Stimulated activated CD4-positive, alpha-beta T cell treated with anti-CD3 and anti-CD28 coated beads, Interleukin-1b, Interleukin-23, amount 100 ng/mL, for 1 hour (primary cell): Measurements from ENCODE around the gene ADARB2.

Experiments used
- DNase-seq, 2 donors: peaks; one replicate each; pipeline ENCODE4 v3.0.0-alpha.2; 2020; ENCODE audit warnings: low read depth in 2 of 2

Gene ADARB2

DNA sequence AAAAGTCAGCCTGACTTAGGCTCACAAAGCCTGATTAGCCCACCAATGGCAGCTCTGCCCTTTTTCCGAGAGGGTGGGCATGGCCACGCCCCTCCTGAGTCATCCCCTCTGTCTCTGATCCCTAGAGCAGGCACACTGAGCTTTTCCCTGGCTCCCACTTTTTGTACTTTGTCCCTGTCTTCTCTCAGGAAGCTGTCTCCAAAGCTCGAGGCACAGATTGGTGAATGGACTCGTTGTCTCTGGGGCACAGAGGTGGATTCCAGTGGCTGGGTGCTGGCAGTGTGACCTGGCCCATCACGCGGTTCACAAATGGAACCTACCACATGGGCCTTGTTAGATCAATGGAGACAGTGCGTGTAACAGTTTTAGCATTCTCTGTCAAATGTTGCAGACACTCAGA is 367.7 kb downstream of the ADARB2 start:
- no peak for DNase-seq

DNA sequence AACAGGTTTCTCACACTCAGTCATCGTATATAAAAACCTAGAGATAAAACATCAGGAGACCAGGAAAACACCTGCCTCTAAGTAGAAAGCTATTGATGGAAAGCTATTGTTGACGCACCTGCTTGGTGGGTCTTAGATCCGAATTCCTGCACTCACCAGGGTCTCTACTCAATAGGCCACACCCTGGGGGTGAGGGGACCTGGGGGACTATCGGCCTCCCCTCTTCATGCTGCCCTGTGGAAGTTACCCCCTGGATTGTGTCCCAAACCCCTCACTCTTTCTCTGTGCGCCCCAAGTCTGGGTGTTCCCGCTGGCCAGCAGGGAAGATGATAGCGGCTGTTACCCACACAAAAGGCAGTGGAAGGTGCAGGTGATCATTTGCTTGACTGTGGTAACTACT is 368.1 kb downstream of the ADARB2 start:
- DNase-seq, result no peak

DNA sequence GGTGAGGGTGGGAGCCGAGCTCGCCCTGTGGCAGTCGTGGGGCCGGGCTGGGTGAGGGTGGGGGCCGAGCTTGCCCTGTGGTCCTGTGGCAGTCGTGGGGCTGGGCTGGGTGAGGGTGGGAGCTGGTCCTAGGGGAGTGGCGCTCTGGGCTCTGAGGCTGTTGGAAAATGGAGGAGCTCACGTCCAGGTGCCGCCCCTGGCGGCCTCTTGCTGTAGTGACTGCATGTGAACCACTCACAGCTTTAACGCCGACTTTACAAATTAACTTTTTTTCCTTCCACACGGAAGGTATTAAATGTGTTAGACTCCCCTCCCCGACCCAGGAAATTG is 368.5 kb downstream of the ADARB2 start:
- DNase-seq, result peak in 1 of 2 donors; percentile 8

DNA sequence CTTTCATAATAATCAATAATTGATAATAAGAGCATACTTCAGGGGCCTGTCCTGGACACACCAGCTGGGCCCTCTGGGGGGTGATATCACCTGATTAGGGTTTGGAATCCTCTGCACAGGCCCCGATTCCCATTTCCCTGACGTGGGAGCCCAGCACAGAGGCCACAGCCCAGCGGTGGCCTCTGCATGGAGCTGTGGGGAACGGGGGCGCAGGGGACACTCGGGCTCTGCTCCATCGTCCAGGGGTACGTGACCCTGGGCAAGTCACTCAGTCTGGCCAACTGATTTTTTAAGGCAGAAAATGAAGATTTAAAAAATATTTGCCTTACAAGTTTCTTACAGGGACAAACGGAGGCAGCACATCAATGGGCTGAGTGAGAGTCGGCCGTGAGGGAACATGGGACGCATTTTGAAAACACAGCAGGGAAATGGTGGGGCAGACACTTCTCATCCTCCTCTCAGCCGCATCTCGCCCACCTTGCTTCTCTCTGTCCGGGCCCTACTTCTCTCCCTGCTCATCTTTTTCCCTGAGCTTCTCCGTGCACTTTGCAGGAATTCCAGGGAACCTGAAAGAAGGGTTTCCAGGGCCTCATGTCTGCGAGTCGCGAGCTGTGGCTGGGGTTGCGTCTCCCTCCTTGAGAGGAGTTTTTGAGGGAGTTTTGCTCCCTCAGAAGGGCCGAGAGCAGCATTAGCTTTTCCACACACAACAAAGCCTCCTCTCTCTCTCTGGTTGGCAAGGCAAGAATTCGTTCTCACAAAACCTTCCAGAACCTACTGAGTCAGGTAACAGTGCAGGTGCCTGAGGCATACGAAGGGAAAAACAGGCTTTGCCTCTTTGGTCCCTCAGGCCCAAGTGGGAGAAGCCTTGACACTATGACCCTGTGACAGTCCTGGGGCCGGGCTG is 369.1 kb downstream of the ADARB2 start:
- no peak for DNase-seq

DNA sequence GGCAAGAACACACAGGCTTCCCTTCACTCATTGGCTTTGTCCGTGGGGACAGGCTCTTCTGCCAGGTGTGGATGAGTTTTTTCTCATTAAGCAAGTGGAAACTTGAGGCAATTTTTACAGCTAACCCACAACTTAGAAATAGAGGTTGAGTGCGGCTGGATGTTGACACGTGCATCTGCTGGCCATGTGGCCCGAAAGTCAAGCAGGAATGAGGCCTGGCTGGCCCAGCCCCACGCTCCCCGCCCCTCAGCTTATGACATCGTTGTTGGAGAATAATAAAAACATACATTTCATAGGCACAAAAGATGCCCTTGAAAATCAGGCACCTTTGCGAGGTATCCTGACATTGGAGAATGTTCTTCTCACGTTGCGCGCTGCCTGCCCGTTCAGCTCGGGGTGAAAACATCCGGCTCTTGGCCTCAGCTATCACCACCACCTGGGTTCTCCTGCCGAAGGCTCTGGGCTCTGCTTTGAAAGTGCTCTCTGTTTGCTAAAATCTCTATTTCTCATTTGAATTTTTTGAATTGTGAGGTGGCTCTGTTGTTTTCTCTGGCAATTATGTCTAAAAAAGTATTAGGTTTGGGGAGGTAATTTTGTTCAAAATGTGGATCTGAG is 370.4 kb downstream of the ADARB2 start:
- no peak for DNase-seq

DNA sequence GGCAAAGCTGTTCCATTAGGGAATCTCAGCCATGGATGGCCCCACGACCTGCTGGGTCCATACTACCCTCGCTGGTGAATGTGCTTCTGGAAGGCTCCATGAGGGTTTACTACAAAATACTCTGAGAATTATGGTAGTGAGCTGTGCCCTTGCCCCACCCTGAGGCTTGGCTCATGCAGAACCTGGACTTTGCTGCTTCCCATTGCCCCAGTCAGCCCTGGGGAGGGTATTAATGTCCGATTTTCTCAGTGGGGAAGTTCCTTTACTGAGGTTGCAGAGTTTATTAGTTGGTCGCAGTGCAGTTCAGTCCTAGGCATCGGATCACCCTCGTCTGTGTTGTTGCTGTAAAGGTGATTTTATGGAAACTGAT is 371.0 kb downstream of the ADARB2 start:
- no peak for DNase-seq

DNA sequence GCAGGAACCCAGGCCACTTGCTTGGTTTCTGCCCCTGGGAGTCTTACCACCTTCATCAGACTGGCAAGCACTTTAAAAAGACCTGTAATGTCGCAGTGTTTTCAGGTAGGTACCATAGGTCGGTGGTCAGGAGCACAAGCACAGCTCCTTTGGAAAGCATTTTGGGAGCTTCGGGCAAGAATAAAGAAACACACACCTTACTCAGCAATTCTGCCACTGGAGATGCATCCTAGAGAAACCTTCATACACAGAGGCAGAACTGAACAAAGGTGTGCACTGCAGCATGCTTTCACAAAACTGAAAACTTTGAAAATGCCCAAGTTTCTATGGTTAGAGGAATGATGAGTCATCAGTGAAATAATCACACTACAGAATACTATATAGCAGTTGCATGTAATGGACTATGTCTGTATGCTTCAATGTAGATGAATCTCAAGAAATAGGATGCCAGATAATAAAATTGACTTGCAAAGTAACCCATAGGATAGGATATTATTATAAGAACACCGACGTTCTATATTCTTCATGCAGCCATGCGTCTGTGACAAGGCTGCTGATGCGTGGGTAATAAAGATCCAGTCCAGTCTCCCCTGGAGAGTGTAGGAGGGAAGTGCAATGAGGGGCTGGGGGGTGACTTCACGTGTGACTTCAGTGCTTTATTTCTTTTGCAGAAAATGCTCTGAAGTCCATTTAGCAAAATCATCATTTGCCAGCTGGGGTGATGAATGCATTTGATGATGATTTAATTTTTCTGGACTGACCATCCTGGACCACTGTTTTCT is 371.6 kb downstream of the ADARB2 start:
- DNase-seq, result no peak

DNA sequence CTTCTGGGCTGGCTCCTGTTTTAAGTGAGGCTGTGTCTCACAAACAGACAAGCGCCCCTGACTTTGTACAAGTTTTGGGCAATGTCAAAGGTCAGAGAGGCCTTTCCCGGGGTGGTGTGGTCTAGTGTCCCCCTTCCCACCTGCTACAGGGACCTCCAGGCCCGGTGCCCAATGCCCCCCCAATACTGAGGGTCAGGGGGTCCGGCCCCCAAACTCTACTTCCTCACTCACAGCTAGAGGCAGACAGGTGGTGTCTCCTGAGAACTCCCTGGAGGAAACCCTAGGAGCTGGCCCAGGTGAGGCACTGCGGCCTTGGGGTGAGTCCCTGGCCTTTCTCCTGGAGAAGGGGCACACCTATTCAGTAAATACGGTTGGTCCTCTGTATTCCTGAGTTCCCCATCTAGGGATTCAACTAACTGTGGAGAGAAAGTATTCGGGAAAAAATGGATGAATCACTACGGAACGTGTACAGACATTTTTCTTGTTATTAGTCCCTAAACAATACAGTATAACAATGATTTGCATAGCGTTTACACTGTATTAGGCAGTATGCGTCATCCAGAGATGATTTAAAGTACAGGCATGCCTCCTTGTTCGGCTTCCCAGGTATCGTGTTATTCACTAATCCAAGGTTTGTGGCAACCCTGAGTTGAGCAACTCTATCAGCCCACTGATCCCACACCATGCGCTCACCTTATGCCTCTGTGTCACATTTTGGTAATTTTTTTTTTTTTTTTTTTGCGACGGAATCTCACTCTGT is 373.0 kb downstream of the ADARB2 start:
- no peak for DNase-seq

DNA sequence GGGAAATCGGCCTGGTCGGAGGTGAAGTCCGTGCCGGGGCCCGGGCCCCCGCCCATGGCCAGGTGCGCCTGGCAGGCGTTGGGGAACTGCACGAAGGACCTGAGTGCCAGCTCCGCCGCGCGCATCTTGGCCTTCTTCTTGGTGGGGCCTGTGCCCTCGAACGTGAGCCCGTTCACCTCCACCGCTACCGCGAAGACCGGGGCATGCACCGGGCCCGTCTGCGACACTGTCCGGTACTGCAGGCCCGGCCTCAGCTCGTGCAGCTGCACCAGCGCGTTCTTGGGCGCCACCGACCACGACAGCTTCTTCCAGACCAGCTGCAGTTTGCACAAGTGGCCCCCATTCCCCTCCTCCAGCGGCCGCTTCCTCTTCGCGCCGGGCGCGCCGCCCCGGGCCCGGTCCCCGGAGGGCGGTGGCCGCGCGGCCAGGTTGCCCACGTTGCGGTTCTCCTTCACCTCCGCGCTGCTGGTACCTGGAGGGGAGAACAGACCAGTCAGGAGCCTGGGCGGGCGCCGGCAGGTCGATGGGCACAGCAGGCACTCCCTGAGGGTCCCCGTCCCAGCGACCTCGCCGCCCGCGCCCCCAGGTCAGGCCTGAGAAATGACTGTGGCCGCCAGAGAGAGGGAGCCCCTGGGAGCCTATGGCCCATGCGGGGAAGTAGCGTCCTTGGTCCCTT is 373.7 kb downstream of the ADARB2 start:
- DNase-seq, result no peak

DNA sequence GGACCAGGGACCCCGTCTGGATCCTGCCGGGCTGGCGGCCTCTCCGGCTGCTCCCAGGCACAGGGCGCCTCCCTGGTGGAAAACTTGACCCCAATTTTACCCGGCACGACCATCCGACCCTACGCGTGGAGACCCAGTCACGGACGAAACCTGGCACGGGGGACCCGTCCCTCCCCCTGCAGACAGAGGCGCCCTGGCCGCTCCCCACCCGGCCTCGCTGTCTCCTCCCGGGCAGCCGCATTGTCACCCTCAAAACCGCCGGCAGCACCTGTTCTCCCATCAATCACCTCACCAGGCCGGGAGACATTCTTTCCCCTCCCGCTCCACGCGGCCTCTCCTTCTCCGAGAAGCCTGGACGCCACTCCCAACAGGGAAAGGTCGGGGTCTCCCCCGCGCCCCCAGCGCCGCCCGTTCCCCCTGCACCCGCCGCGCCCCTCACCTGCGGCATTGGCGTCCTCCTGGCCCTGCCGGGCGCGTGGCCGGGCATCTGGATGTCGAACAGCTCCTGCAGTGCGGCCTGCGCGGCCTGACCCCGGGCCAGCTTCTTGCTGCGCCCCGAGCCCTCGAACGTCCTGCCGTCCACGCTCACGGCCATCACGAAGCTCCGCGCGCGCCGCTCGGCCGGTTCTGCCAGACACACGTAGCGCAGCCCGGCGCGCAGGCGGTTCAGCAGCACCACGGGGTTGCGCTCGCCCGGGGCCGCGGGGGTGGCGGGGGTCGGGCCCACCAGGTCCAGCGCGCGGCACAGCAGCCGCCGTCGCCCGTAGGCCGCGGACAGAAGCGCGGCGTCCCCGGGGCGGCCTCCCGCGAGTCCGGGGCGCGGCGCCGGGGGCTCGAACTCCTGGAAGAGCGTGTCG is 374.5 kb downstream of the ADARB2 start:
- DNase-seq, result no peak

DNA sequence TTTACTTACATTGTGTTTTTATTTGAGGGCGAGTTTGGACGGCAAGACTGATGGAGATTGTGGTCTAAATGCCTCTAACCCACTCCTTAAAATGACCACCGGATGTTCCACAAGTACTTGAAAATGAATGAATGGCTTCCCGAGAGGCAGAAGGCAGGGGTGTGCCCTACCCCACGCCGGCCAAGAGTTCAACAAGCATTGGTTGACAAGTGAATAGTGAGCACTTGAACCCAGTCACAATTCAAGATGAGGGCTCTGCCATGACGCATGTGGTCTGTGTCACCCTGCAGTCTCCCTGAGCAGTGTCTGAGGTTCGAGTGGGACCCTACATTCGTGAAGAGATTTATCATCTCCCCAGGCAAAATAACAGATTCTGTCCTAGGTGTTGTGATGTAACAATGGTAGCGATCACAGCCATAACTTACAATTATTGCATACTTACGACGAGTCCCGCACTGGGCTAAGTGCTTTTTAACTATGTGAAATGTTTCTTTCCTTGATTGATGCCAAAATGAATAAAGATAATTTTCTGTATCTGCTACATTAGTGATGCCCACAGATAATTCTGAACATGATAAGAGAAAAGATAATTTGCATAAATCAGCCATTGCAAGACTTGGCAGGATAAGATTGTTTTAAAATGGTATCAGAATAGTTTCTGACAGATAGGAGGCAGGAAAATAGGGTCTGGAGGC is 375.8 kb downstream of the ADARB2 start:
- DNase-seq, result no peak

DNA sequence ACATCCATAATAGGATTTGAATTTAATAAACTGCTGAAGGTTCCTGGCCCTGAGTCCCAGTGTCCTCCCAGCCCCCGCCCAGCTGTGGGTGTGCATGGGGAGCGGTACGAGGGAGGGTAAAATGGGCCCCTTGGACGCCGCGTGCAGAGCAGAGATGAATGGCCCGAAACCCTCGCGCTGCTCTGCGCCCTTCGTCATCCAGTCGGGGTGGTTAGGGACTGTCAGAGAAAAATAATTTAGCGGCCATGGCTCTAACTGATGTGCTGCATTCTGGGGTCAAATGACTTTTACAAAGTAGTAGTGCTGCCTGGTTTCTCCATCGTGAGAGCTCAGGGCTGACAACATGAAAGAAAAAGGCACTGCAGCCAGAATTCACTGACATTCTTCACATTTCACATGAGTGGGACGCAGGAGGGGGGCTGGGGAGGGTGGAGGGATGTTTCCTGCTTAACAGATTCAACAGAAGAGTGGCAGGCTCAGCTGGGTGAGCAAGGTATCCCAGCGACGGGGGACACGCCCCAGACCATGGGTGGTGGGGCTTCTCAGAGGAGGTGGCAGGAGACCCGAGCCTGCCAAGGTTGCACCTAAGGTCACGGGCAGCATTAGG is 376.7 kb downstream of the ADARB2 start:
- no peak for DNase-seq

DNA sequence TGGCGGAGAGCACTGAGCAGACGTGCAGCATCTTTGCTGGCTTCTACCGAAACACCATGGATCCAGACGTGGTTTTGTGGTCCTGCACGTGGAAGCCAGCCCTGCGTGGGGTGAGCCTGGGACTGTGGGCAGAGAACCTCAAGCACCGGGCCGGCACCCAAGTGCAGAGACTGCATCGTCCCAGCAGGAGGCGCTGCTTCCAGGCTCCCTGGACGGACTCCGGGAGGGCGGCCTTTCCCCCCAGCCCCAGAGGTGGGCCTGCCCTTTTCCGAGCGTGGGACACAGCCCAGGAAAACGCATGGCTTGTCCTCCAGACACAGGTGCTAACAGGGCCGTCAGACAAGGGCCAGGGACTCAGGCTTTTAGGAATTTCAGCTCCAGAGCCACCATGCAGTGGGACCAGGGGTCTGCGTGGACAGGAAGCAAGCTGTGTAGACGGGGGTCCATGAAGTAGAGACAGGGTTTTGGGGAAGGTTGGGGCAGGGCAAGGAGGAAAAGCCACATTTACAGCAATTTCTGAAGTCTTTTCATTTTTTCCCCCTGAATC is 377.2 kb downstream of the ADARB2 start:
- DNase-seq, result no peak

DNA sequence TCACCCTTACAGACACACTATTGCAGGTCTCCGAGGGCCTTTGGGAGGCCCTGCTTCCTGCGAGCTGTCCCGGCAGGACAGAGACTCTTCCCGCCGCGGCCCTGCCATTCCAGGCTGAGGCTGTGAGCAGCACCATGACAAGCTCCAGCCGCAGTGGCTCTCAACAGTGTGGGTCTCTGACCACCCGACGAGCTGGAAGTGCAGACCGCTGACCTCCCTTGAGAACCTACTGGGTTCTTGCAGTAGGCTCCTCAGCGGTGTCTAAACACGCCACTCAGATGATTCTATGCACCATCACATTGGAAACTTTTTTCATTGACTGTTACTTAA is 377.7 kb downstream of the ADARB2 start:
- no peak for DNase-seq

DNA sequence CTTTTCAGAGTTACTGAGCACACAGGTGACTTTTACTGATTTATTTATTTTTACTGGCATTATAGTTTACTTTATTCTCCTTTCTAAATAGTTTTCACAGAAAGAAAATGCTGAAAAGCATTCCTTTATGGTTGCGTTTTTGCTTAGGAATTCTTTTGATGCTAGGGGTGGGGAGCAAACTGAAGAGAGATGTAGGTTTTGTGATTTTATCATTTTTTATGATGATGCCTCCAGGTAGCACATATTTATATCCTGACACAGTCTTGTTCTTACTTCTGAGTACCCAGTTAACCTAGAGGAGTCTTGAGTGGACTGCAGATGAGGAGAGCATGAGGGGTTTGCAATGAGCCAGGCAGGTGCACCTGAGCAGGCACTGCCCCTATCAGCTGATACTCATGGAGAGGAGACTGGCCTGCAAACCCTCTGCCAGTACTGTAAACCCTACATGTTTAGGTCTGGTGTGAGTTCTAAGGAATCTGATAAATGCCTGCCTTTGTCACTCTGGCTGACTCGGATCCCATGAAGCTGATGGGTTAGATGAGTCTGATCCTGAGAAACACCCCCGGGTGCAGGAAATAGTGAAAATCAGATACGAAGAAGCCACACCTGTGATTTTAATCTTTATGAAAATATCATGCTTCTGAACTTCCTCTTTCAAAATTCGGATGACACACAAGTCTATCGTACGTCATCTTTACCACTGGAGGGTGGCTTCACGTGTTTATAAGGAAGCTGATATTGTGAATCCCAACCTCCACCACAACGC is 378.3 kb downstream of the ADARB2 start:
- no peak for DNase-seq

DNA sequence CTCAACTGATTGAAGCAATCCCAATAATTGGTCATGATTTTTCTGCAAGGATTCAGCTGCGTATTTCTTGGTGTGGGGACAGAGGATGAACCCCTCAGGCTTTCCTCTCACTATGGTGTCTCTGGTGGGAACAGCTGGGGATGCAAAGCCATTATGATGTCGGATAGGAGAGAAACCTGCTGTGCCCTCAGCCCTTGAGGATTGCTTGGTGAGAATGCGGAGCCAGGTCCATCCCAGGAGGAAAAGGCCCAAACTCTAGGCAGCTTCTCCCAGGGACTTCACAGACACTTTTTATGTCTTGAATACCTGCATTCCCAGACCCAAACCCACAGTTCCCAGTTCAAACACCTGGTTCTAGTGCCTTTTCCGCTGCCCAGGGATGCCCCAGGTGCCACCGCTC is 379.2 kb downstream of the ADARB2 start:
- DNase-seq, result no peak

DNA sequence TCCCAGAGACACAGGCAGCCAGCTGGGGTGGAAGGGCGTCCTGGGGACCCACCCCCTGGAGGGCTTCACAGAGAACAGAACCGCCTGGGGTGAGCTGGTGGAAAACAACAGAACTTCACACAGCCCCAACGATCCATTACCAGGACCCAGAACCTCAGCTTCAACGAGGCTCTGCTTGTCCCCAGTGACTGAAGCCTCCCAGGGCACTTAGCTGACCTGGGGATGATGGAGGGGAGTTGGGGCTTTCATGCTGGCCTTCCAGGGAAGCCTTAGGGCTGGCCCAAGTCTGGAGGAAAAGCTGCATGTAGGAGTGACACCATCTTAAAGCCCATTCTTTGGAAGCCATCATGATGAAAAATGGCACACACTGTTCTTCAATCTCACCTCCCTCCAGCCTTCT is 381.0 kb downstream of the ADARB2 start:
- no peak for DNase-seq
